ENCODE data around the gene PCBP3.

DNA sequence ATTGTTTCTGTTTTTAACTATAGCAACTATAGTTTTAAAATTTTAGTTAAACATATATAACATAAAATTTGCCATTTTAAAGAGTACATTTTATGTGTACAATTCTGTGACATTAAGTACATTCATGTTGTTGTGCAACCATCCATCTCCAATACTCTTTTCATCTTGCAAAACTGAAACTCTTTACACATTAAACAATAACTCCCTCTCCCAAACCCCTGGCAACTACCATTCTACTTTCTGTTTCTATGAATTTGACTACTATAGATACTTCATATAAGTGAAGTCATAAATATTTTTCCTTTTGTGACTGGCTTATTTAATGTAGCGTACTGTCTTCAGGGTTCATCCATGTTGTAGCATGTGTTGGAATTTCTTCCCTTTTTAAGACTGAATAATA, 25.9 kb downstream of the PCBP3 start:
- TF ChIP-seq, protein P1, sequence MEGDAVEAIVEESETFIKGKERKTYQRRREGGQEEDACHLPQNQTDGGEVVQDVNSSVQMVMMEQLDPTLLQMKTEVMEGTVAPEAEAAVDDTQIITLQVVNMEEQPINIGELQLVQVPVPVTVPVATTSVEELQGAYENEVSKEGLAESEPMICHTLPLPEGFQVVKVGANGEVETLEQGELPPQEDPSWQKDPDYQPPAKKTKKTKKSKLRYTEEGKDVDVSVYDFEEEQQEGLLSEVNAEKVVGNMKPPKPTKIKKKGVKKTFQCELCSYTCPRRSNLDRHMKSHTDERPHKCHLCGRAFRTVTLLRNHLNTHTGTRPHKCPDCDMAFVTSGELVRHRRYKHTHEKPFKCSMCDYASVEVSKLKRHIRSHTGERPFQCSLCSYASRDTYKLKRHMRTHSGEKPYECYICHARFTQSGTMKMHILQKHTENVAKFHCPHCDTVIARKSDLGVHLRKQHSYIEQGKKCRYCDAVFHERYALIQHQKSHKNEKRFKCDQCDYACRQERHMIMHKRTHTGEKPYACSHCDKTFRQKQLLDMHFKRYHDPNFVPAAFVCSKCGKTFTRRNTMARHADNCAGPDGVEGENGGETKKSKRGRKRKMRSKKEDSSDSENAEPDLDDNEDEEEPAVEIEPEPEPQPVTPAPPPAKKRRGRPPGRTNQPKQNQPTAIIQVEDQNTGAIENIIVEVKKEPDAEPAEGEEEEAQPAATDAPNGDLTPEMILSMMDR (IDR thresholded peaks at IDR 0.05; ENCODE audit: low read length), result no peak
- no peak for TF ChIP-seq EZH2 (optimal IDR thresholded peaks at IDR 0.05; ENCODE audit: low read depth, low read length)

All from MM.1S (cell line).